Measurements from ENCODE around the gene PARD3B. TPM values are rescaled to one million over a fixed set of nuclear protein-coding genes. Genes with fewer than 3 reads are reported as not detected.

PARD3B gene
- total and polyA plus RNA-seq, 2 of the 8 experiments (the other 6 are each of a cell fraction or from before 2014, with no cell fraction given) = 1.2 to 5.7 TPM

GRCh38 chr2:205369813-205370212 lies 824.5 kb downstream of the PARD3B start:
- no peak overlapping the region for H2BK5ac ChIP-seq (ENCODE audit: low read depth, low read length)
- H4K5ac ChIP-seq (ENCODE audit: insufficient read length, low read depth, low read length) = no peak overlapping the region
- H3K23ac ChIP-seq (ENCODE audit: insufficient read length) = no peak overlapping the region
- no peak overlapping the region for H3K56ac ChIP-seq (replicated peaks; ENCODE audit: insufficient read length, low read depth, low read length)
- H3K4ac ChIP-seq (replicated peaks; ENCODE audit: insufficient read length, low read depth, low read length) = no peak overlapping the region
- H4K20me1 ChIP-seq (replicated peaks in 1 of 2; ENCODE audit: control insufficient read depth in 1 of 2, insufficient read depth in 2 of 2, low read length in 2 of 2) = no peaks in the 10 kb centered on the region
- H2BK20ac ChIP-seq (ENCODE audit: low read length) = no peak overlapping the region
- H3K79me1 ChIP-seq (ENCODE audit: low read depth, low read length) = no peaks in the 10 kb centered on the region
- H3K23me2 ChIP-seq (ENCODE audit: low read depth, low read length) = peaks cover 1% of the 10 kb centered on the region; the same call in 1 of the 2 replicates
- no peak overlapping the region for H2BK15ac ChIP-seq (ENCODE audit: low read length)
- H3K36me3 ChIP-seq (ENCODE audit: control insufficient read depth in 2 of 4, insufficient read depth in 4 of 4, low read length in 3 of 4) = no peaks in the 10 kb centered on the region
- WGBS, 2 experiments (ENCODE audit: extremely low coverage in 1 of 2, insufficient coverage in 1 of 2, insufficient read length in 1 of 2, insufficient replicate concordance in 2 of 2, low coverage in 1 of 2, low lambda C conversion rate in 2 of 2, missing lambda C conversion rate in 1 of 2) = 81% methylated on average over 1 of the region's 1 CpG; no CpG with 5 or more reads in 1 of the 2 experiments
- no peak overlapping the region for H3K18ac ChIP-seq (ENCODE audit: extremely low read depth, low read length)
- H2BK120ac ChIP-seq (replicated peaks; ENCODE audit: low read depth, low read length) = no peak overlapping the region
- no peak overlapping the region for H3K14ac ChIP-seq (ENCODE audit: insufficient read length)
- H3K9ac ChIP-seq (replicated peaks in 1 of 4; ENCODE audit: extremely low read depth in 1 of 4, low read depth in 3 of 4, low read length in 3 of 4) = no peak overlapping the region
- no peak overlapping the region for H4K91ac ChIP-seq (replicated peaks; ENCODE audit: insufficient read length, low read length)
- DNase-seq (ENCODE audit: low read depth in 1 of 2, low spot score in 2 of 2) (no peak), FAIRE-seq (no peak)
- CTCF ChIA-PET (ENCODE audit: partially characterized antibody) = interaction anchor here (0.8 to 1.1 kb wide), 2 partner anchors 9 to 15 kb away, joined by 3 to 6 read pairs; no protein-coding TSS in a partner anchor
- H3K27ac ChIP-seq (ENCODE audit: low read depth, low read length) = no peak overlapping the region
- H2AFZ ChIP-seq (ENCODE audit: low read length) = no peak overlapping the region
- no peaks in the 10 kb centered on the region for H3K27me3 ChIP-seq (replicated peaks in 1 of 4; ENCODE audit: control insufficient read depth in 3 of 4, extremely low read depth in 1 of 4, insufficient read depth in 3 of 4, low read length in 3 of 4)
- H2AK5ac ChIP-seq (ENCODE audit: low read depth, low read length) = no peak overlapping the region
- no peaks in the 10 kb centered on the region for H3K9me3 ChIP-seq (ENCODE audit: insufficient read depth in 2 of 2, low read depth in 1 of 2, low read length in 1 of 2)
- no peak overlapping the region for H3K4me3 ChIP-seq (ENCODE audit: extremely low read depth in 1 of 4, insufficient read depth in 2 of 4, low read depth in 3 of 4, low read length in 4 of 4)
- no peak overlapping the region for H3K4me2 ChIP-seq (ENCODE audit: insufficient read depth in 1 of 2, low read depth in 2 of 2, low read length in 2 of 2)
- H3K79me2 ChIP-seq (ENCODE audit: control insufficient read depth in 1 of 2, insufficient read depth in 2 of 2, low read length in 2 of 2) = no peaks in the 10 kb centered on the region
- TF ChIP-seq PHF8 (conservative IDR thresholded peaks at IDR 0.05; ENCODE audit: low read depth, low read length) = no peak
- TF ChIP-seq NANOG (IDR thresholded peaks at IDR 0.05; ENCODE audit: insufficient read depth, low read depth, low read length, poor library complexity, severe bottlenecking) = no peak
- TF ChIP-seq SAP30 (IDR thresholded peaks at IDR 0.05; ENCODE audit: insufficient read depth, insufficient replicate concordance, low read length) = no peak
- TF ChIP-seq ASH2L (IDR thresholded peaks at IDR 0.05; ENCODE audit: low read length) = no peak
- no peak for TF ChIP-seq ATF2 (IDR thresholded peaks at IDR 0.05; ENCODE audit: low read length)
- TF ChIP-seq YY1 (IDR thresholded peaks at IDR 0.05; ENCODE audit: low read depth, low read length) = no peak
- no peak for TF ChIP-seq CBX5 (IDR thresholded peaks at IDR 0.05; ENCODE audit: low read depth, low read length)
- TF ChIP-seq SP4 (IDR thresholded peaks at IDR 0.05; ENCODE audit: low read length) = no peak
- no peak for TF ChIP-seq SUZ12 (IDR thresholded peaks at IDR 0.05; ENCODE audit: low read length)
- TF ChIP-seq CTBP2 (IDR thresholded peaks at IDR 0.05; ENCODE audit: borderline replicate concordance, insufficient read depth, insufficient read length, low read length) = no peak
- TF ChIP-seq FOSL1 (IDR thresholded peaks at IDR 0.05; ENCODE audit: insufficient read depth, low read depth, low read length) = no peak
- H3K4me1 ChIP-seq (replicated peaks in 1 of 4; ENCODE audit: control insufficient read depth in 3 of 4, insufficient read depth in 4 of 4, low read length in 3 of 4) = 0 out of 7 replicates have a peak, but pooled peaks cover 0 to 3% (median 0%) of the 10 kb centered on the region in 4 experiments
- no peak overlapping the region for H2BK12ac ChIP-seq (ENCODE audit: low read depth, low read length)
- no peak overlapping the region for H4K8ac ChIP-seq (ENCODE audit: extremely low read depth, insufficient read depth, low read length)
- POLR2A ChIA-PET (ENCODE audit: partially characterized antibody) = no interaction called here

Measured in H1 (cell line).